Transverse colon (tissue), 4 donors: ENCODE data around the gene RLF.

Experiments
- EP300 ChIP-seq: sonication (generic); formaldehyde crosslinking; IDR thresholded peaks from one replicate; pipeline ENCODE4 v1.6.1; 2017; ENCODE audit warnings: antibody characterized with exemption, low read depth
- POLR2A ChIP-seq: fragments of 450-650 bp; IDR thresholded peaks from one replicate; pipeline ENCODE4 v1.6.1; 2016; ENCODE audit warnings: antibody characterized with exemption, mild to moderate bottlenecking, moderate library complexity
- POLR2AphosphoS5 ChIP-seq, 3 donors: sonication (generic); formaldehyde crosslinking; IDR thresholded peaks; one replicate each; pipeline ENCODE4 v1.6.1; 2016; ENCODE audit warnings: antibody characterized with exemption in 3 of 3
- TF ChIP-seq, protein P1 (sequence below), 5 experiments: fragments of 200-600 bp in 3 of 5; fragments of 450-650 bp in 2 of 5; sonication (generic) in 3 of 5; IDR thresholded peaks; 1 replicate in 2 of 5; 2 replicates in 3 of 5; pipeline ENCODE4 v1.5.1; 2016 to 2017; ENCODE audit warnings: antibody characterized with exemption in 5 of 5, inconsistent platforms in 3 of 5, mild to moderate bottlenecking in 2 of 5, moderate library complexity in 1 of 5

DNA sequence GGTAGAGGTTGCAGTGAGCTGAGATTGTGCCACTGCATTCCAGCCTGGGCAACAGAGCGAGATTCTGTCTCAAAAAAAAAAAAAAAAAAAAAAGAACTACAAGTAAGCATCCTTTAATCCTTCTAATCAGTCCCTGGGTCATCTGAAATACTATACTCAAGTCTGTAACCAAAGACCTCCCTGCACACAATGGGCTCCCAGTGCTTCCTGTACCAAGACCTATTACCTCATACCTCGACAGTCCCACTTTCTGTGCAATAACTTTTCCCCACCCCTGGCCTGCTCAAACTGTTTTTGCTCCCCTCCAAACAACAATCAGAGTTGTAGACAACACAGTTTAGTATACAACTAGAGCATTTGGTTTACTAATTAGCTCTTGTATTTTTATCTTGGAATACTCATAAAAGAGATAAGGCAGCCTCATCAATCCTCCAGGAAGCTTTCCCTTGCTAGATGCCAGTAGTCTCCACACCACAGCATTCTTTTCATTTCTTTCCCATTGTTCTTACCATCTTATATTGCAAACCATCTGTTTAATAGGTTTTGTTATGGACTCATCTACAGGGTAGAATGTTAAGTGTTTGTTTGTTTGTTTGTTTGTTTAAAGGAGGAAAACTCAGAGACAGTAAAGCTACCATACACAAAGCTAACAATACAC, 19.2 kb upstream of the RLF start:
- TF ChIP-seq, protein P1, sequence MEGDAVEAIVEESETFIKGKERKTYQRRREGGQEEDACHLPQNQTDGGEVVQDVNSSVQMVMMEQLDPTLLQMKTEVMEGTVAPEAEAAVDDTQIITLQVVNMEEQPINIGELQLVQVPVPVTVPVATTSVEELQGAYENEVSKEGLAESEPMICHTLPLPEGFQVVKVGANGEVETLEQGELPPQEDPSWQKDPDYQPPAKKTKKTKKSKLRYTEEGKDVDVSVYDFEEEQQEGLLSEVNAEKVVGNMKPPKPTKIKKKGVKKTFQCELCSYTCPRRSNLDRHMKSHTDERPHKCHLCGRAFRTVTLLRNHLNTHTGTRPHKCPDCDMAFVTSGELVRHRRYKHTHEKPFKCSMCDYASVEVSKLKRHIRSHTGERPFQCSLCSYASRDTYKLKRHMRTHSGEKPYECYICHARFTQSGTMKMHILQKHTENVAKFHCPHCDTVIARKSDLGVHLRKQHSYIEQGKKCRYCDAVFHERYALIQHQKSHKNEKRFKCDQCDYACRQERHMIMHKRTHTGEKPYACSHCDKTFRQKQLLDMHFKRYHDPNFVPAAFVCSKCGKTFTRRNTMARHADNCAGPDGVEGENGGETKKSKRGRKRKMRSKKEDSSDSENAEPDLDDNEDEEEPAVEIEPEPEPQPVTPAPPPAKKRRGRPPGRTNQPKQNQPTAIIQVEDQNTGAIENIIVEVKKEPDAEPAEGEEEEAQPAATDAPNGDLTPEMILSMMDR (IDR thresholded peaks at IDR 0.05) = no peak
- no peak for TF ChIP-seq POLR2AphosphoS5 (IDR thresholded peaks at IDR 0.05)
- no peak for TF ChIP-seq POLR2A
- no peak for TF ChIP-seq EP300
